GM18505 (cell line): ENCODE data around the gene ATP2B2.

Source experiments
- ATAC-seq: cut with Tn5 transposase; IDR thresholded peaks from one replicate; pipeline ENCODE4 v1.9.1; 2021; ENCODE audit not compliant: unreplicated experiment
- POLR2A ChIP-seq: IDR thresholded peaks from 4 replicates; pipeline ENCODE4 v1.6.1; 2011; ENCODE audit warnings: borderline replicate concordance; ENCODE audit not compliant: insufficient read depth, insufficient read length; ENCODE audit errors: extremely low read depth

Gene ATP2B2

DNA sequence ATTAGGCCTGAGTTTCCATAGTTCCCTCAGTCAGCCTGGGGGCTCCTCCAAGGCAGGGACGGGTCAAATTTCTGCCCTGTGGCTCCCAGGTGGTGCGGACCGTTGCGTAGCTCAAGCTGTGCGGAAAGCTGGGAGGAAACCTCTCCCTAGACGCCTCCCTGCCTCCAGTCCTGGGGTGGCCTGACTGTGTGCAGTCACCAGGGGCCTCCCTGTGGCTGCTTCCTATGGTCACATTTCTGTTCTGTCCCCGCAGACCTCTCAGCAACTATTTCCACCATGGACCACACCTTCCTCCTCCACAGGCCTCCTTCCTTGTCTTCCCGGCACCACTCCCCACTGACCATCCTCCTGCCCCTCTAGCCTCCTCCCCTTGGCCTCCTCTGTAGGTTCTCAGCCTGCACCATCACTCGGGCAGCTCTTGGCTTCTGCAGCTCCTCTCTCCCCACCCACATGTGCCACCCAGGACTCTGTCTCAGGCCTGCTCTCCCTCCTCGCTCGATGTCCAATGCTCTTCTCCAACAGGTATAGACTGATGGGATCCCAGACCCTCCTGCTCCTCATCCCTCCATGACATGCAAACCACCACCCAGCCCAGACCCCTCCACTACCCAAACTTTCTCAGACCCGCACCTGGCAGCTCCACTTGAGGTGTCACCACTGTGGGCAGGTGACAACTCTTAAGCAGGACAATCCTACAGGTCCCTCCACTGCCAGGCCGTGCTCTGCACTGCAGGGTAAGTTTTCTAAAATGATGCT, 157.6 kb downstream of the ATP2B2 start:
- ATAC-seq, result no peak
- TF ChIP-seq POLR2A, result no peak

DNA sequence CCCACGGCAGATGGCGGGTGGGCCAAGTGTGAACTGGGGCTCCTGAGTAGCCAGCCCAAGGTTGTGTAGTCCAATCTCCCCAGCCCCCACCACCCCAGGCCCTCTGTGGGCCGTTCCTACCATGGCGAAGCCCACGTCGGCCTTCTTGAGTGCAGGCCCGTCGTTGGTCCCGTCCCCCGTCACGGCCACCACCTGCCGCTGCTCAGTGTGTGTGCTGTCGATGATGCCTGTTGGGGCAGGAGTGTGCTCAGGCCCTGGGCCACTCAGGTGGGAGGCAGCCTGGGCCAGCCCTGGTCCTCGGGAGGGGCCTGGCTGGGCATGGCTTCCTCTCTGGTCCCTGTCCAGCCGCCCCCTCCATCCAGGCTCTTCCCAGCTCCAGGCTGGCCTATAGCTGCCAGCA, 159.5 kb downstream of the ATP2B2 start:
- ATAC-seq, result no peak
- no peak for TF ChIP-seq POLR2A

DNA sequence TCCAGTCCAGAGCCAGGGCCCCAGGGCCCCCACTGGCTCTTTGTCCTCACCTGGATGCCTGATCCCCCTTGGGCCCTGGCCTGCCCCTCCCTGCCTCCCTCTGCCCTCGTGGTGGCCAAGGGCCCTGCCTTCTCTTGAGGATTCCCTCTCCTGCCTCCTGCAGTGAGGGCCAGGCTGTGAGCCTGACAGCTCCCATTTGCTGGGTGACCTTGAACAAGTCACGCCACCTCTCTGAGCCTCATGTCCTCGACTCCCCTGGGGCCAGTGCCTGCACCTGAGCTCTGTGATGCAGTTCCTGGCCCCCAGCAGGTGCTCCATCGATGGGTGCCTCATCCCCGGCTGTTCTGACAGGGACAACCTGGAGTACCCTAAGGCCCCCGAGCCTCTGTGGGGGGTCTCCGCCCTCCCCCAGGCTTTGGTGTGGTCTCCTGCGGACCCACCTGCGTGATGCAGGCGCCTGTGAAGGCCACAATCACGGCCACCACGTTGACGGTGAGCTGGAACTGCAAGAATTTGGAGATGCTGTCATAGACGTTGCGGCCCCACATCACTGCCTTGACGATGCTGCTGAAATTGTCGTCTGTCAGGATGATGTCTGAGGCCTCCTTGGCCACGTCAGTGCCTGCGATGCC, 160.3 kb downstream of the ATP2B2 start:
- no peak for ATAC-seq
- TF ChIP-seq POLR2A, result no peak

DNA sequence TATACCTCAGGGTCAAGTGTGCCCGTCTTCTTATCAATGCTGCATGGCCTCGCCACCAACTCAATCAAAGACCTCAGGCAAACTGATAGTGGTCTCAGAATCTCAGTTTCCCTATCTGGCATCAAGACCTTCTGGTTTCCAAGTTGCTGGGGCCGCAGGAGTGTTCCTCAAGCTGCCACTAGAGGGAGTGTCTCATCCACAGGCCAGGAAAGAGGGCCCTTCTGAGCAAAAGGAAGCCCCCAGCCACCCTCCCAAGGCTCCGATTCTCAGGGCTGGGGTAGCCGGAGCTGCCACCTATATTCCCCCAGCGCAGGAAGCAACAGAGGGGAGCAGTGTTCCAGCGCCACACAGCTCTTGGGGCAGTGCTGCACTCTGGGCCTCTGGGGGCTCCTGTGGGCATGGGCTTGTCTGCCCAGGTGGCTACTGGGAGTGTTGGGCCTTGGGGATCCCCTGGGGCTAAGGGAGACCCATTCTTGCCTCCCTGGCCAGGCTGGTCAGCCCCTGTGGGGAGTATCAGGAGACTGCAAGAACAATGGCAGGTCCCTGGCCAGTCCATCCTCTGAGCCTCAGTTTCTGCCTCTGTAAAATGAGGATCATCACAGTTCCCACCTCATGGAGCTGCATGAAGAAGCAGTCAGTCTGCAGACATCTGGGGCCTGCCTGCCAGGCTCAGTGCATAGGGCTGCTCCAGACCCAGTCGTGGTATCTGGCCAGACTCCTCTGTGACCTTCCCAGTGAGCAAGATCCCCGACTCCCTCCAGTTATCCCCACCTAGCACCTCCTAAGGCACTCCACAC, 161.0 kb downstream of the ATP2B2 start:
- TF ChIP-seq POLR2A, result no peak
- no peak for ATAC-seq

DNA sequence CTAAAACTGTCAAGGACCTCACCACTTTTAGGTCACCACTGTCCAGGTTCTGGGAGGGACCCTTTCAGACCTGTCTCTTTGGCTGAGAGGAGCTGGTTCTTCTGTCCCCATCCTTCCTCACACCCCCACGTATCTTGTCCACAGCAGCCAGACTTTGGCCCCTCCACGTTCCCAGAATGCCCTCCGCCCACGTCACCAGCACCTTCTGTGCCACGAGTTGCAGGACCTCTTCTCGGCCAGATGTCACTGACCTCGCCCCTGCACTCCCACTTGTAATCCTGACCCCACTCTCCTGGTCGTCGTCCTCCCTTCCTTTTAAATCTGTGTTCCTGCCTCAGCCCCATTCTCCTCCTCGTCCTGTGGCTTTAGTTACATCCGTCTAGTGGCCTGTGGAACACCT, 161.9 kb downstream of the ATP2B2 start:
- ATAC-seq, result no peak
- no peak for TF ChIP-seq POLR2A

DNA sequence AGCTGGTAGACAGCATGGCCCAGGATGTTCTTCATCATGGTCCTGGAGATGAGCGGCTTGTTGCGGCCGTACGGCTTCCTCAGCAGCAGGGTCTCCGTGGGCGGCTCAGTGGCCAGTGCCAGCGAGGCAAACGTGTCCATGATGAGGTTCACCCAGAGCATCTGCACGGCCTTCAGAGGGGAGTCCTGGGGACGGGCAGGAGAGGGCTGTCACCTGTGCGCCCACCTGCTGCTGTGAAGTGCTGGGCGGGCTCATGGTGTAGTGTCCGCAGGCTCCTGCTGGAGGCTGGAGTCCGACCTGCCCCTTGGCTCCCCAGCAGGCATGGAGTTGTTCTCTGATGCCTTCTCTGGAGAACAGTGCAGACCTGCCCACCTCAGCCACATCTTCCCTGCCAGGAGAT, 162.6 kb downstream of the ATP2B2 start:
- no peak for TF ChIP-seq POLR2A
- ATAC-seq, result no peak

DNA sequence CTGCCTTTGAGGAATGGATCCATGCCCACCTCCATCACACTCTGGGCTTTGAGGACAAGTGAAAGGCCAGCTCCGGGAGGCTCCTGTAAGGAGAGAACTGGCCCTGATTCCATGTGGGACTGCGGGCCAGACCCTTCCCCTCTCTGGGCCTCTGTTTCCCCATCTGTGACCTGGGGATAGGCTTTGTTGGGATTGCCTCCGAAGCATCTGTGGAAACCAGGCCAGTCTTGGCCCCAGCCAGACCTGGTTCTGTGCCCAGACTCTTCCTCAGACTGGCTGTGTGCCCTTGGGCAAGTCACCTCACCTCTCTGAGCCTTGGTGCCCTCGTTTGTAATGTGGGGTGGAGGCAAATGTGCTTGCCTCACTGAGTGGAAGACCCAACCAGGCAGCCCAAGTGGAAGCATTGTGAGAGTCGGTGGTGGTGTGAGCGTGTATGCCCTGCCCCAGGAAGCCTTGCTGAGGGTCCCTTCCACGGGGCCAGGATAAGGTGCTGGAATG, 163.4 kb downstream of the ATP2B2 start:
- TF ChIP-seq POLR2A, result no peak
- ATAC-seq, result no peak

DNA sequence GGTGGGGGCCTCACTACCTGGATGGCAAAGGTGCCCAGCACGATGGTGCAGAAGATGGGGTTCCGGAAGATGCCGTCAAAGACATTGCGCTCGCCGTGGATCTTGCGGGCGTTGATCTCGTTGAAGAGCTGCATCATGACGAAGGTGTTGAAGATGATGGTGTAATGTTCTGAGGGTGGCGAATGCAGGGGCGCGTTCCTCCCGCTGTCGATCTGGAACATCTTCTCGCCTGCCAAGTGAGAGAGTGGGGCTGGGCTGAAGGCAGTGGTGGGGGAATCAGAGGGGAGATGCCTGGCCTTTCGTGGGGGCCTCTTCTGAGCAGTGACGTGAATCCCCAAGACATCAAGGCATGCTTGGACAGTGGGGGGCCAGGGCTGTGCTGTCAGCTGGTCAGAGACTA, 164.9 kb downstream of the ATP2B2 start:
- no peak for ATAC-seq
- TF ChIP-seq POLR2A, result no peak

DNA sequence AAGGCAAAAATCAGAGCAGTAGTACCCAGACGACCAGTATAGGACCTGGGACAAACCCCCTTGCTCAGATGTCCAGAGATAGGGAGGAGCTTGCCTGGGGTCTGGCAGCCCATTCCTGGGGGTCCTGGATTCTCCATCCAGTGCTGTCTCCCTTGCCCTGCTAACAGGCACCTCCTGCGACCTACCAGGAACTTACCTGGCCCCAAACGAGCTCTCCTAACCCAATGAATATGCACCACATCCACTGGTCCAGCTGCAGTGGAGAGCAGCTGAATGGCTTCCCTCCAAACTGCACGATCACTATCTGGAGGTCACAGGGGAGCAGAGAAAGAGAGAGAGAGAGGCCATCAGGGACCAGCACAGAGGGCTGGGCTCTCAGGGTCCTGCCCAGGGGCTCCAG, 165.3 kb downstream of the ATP2B2 start:
- no peak for ATAC-seq
- no peak for TF ChIP-seq POLR2A

DNA sequence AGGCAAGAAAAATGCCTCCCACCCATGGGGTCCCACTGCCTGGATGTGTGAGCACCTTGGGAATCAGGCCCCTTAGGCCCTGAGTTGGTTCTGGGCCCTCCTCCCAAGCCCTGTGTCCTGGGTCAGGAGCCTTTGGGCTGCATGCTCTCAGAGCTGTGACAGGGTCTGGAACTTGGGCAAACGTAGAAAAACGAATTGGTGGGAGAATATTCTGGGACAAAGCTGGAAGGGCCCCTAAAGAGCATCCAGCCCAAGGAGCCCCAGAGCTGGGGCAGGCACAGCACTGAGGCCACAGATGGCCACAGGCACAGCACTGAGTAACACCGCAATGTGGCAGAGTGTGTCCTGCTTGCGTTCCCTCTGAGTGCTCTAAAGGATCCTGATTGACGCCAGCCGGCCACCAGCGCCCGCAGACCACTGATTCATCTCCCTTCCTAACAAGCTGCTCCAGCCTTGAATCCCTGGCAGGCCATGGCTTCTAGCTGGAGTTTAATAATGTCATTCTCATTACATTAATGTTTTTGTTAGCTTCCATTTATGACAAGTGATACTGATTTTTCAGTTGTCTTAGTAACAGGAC, 165.9 kb downstream of the ATP2B2 start:
- no peak for ATAC-seq
- no peak for TF ChIP-seq POLR2A

DNA sequence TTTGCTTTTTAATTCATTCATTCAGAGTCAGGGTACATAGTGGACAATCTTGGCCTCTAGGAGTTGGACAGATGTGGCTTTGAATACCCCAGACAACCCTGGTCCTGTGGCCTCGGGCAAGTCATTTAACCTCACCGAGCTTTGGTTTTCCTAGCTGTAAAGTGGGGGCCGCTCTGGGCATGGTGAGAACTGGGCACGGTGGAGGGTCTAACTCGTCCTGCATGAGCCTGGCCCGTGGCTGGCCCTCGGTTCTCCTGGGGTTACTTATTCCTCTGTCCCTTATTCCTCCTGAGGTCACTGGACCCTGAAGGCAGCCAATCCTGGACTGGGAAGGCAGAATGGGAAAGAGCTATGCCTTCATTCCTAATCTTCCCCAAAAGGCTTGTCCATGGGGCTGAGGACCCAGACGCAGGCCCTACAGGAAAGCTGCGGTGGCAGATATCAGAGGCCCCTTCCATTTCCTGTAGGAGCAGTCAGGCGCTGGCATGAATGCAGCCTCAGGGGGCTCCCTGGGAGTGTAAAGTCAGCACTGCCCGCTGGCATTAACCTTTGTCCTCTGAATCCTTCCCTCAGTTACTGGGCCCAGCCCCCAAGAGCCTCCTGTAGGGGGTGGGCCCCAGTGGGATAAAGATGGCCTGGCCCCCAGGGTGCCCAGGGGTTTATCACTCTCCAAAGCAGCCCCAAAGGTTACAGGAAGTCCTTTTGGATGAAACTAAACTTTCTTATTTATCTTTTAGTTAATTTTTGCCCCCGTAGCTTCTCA, 166.6 kb downstream of the ATP2B2 start:
- TF ChIP-seq POLR2A, result no peak
- no peak for ATAC-seq

DNA sequence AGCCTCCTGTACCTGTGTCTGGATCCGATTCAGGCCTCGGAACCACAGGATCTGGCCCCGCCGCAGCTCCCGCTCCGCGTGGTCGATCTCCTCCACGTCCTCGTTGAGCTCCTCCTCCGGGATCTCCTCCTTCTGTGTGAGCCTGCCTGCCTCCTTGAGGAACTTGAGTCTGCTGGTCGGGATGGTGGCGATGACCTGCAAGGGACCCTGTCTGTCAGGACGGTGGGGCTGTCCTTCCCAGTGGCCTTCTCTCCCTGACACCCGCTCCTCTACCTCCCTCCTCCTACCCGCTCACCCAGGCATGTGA, 167.3 kb downstream of the ATP2B2 start:
- ATAC-seq, result no peak
- no peak for TF ChIP-seq POLR2A
